ENCODE results near the gene PPM1N.

PPM1N gene

DNA sequence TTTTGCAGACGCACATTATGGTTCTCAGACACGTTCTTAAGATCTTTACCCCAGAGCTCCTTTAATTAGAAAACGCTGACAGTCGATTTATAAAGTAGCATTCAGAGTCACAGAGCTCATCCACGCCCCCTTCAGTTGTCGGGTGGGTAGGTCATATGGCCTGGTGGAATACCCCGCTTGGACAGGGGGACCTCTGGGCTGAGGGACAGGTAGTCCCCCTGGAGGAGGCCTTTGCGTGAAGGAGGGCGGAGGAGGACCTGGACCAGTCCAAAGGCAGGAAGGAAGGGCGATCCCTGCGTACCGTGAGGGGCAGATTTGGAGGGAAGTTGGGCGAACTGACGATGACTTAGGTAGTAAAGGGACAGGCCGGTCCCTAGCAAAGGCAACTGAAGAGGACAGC is 29.5 kb downstream of the PPM1N start:
- H3K79me2 ChIP-seq (ENCODE audit: low read length) = no peaks in the 10 kb centered on the region
- no peak overlapping the region for H2AFZ ChIP-seq (ENCODE audit: low read length)
- no peaks in the 10 kb centered on the region for H3F3A ChIP-seq (ENCODE audit: insufficient read depth, low read length)
- H3K9me2 ChIP-seq (replicated peaks; ENCODE audit: insufficient read depth, low read length) = no peaks in the 10 kb centered on the region
- 0 out of 2 replicates have a peak, but pooled peaks cover 3% of the 10 kb centered on the region for H3K4me1 ChIP-seq (ENCODE audit: low read length)
- no peak overlapping the region for H3K27ac ChIP-seq (ENCODE audit: low read length)
- H3K27me3 ChIP-seq (replicated peaks; ENCODE audit: insufficient read depth, low read length) = no peaks in the 10 kb centered on the region
- no peak overlapping the region for H3K4me3 ChIP-seq (ENCODE audit: low read length)
- no peaks in the 10 kb centered on the region for H4K20me1 ChIP-seq (ENCODE audit: insufficient read depth, low read length)
- no peak for DNase-seq
- no peak for TF ChIP-seq EZH2 (optimal IDR thresholded peaks at IDR 0.05; ENCODE audit: low read depth, low read length)
- TF ChIP-seq EZH2phosphoT487 (IDR thresholded peaks at IDR 0.05; ENCODE audit: low read length) = no peak
- TF ChIP-seq CTCF (IDR thresholded peaks at IDR 0.05; ENCODE audit: low read length) = no peak
- no peak overlapping the region for H3K9ac ChIP-seq (ENCODE audit: low read length)
- no peaks in the 10 kb centered on the region; the same call in 1 of the 2 replicates for H3K36me3 ChIP-seq (replicated peaks; ENCODE audit: insufficient read depth, low read length)
- no peak overlapping the region for H3K4me2 ChIP-seq (ENCODE audit: low read depth, low read length)
- H3K9me3 ChIP-seq (replicated peaks; ENCODE audit: insufficient read depth, low read length) = no peaks in the 10 kb centered on the region

DNA sequence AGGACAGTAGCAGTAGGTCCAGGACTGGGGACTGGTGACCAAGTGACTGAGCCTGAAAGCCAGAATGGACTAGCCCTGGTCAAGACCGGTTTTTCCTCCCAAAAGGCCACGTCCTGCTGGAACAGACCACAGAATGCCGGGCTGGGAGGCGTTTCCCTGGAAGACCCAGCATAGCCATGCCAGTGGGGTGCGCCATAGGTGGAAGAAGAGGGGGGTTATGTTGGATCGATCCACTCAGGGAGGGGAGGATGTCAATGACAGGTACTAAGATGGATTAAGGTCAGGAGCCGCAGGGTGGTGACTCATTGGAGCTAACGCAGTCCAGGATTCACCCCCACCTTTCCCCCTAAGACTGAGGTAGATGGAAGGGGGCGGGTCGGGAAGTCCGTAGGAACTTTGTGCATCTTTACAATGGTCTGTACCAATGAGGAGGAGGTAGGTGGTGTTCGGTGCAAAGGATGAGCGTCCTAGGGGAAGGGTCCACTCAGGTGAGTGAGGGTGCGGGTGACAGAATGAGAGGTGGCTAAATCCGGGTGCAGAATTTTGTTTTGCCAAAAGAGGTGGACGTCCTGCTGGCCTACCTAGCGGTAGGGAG is 30.0 kb downstream of the PPM1N start:
- no peaks in the 10 kb centered on the region for H3K27me3 ChIP-seq (replicated peaks; ENCODE audit: insufficient read depth, low read length)
- H3F3A ChIP-seq (ENCODE audit: insufficient read depth, low read length) = no peaks in the 10 kb centered on the region
- H3K9ac ChIP-seq (ENCODE audit: low read length) = no peak overlapping the region
- no peaks in the 10 kb centered on the region for H3K9me2 ChIP-seq (replicated peaks; ENCODE audit: insufficient read depth, low read length)
- no peak overlapping the region for H2AFZ ChIP-seq (ENCODE audit: low read length)
- DNase-seq = no peak
- H3K4me3 ChIP-seq (ENCODE audit: low read length) = no peak overlapping the region
- H3K79me2 ChIP-seq (ENCODE audit: low read length) = no peaks in the 10 kb centered on the region
- H3K4me1 ChIP-seq (ENCODE audit: low read length) = 0 out of 2 replicates have a peak, but pooled peaks cover 3% of the 10 kb centered on the region
- H3K9me3 ChIP-seq (replicated peaks; ENCODE audit: insufficient read depth, low read length) = no peaks in the 10 kb centered on the region
- no peak for TF ChIP-seq EZH2 (optimal IDR thresholded peaks at IDR 0.05; ENCODE audit: low read depth, low read length)
- no peak for TF ChIP-seq EZH2phosphoT487 (IDR thresholded peaks at IDR 0.05; ENCODE audit: low read length)
- no peak for TF ChIP-seq CTCF (IDR thresholded peaks at IDR 0.05; ENCODE audit: low read length)
- no peaks in the 10 kb centered on the region for H4K20me1 ChIP-seq (ENCODE audit: insufficient read depth, low read length)
- no peak overlapping the region for H3K27ac ChIP-seq (ENCODE audit: low read length)
- H3K4me2 ChIP-seq (ENCODE audit: low read depth, low read length) = no peak overlapping the region
- no peaks in the 10 kb centered on the region; the same call in 1 of the 2 replicates for H3K36me3 ChIP-seq (replicated peaks; ENCODE audit: insufficient read depth, low read length)

- H3K36me3 ChIP-seq (replicated peaks; ENCODE audit: insufficient read depth, low read length) = no peaks in the 10 kb centered on the region; the same call in 1 of the 2 replicates
- no peaks in the 10 kb centered on the region for H3K9me3 ChIP-seq (replicated peaks; ENCODE audit: insufficient read depth, low read length)
- no peak overlapping the region for H3K27ac ChIP-seq (ENCODE audit: low read length)
- H4K20me1 ChIP-seq (ENCODE audit: insufficient read depth, low read length) = no peaks in the 10 kb centered on the region
- no peak overlapping the region for H3K9ac ChIP-seq (ENCODE audit: low read length)
- H3K4me3 ChIP-seq (ENCODE audit: low read length) = no peak overlapping the region
- TF ChIP-seq EZH2phosphoT487 (IDR thresholded peaks at IDR 0.05; ENCODE audit: low read length) (no peak), CTCF (IDR thresholded peaks at IDR 0.05; ENCODE audit: low read length) (no peak), EZH2 (optimal IDR thresholded peaks at IDR 0.05; ENCODE audit: low read depth, low read length) (no peak)
- no peak overlapping the region for H3K4me2 ChIP-seq (ENCODE audit: low read depth, low read length)
- no peaks in the 10 kb centered on the region for H3K4me1 ChIP-seq (ENCODE audit: low read length)
- H3K27me3 ChIP-seq (replicated peaks; ENCODE audit: insufficient read depth, low read length) = no peaks in the 10 kb centered on the region
- H3F3A ChIP-seq (ENCODE audit: insufficient read depth, low read length) = no peaks in the 10 kb centered on the region
- H3K79me2 ChIP-seq (ENCODE audit: low read length) = no peaks in the 10 kb centered on the region
- no peak overlapping the region for H2AFZ ChIP-seq (ENCODE audit: low read length)
- DNase-seq = no peak
- H3K9me2 ChIP-seq (replicated peaks; ENCODE audit: insufficient read depth, low read length) = no peaks in the 10 kb centered on the region
These were observed 30.6 kb downstream of the PPM1N start for GRCh38 chr19:45528744-45529419.
